ENCODE results near the gene KIF18B. TPM values are rescaled to one million over a fixed set of nuclear protein-coding genes. Genes with fewer than 3 reads are reported as not detected.

Gene KIF18B
- total and polyA plus RNA-seq, 2 donors (not counting 1 experiment from before 2014, with no cell fraction given), result 0.44 to 0.48 TPM

DNA sequence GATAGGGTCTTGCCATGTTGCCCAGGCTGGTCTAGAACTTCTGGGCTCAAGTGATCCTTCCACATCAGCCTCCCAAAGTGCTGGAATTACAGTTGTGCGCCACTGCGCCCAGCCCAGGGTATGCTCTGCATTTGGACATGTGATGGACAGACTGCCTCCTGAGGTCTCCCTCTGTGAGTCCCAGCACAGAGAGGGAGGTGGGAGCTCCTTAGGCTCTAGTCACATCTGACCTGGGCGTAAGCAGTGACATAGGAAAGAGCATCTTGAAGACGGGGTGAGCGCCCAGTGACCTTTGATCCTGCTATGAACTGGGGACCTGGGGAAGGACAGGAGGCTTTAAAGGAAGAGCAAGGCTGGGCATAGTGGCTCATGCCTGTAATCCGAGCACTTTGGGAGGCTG is 30.1 kb downstream of the KIF18B start:
- Mint-ChIP-seq H3K27ac (no peak overlapping the region), H3K27me3 (peaks cover 28% of the 10 kb centered on the region)
- no peaks in the 10 kb centered on the region for H3K9me3 ChIP-seq (ENCODE audit: control extremely low read depth in 1 of 3, control insufficient read depth in 2 of 3, insufficient read depth in 1 of 3, low read length in 2 of 3)

DNA sequence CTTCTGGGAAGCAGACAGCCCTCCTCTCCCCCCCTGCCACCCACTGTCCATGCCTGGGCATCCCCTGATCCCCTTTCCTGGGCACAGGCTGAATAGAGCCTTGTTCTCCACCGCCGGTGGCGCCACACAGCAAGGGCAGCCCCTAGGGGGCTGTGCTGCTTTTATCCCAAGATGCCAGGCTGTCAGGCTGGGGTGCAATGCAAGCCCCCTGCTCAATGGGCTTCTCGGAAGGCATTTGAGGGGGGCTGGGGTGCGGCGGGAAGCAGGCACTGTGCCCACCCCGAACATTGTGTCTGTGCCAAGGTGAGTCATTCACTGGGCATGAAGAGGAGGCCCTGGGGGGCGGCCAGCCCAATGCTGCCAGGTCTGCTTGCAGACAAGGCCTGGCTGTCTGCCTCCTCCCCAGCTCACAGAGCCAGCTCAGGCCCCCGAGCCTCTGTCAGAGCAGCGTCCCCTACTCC is 30.8 kb downstream of the KIF18B start:
- H4K20me1 ChIP-seq (ENCODE audit: control insufficient read depth, insufficient read depth, low read length, poor library complexity, severe bottlenecking), result no peaks in the 10 kb centered on the region
- POLR2A ChIA-PET, result no interaction called here
- Mint-ChIP-seq H3K27me3 (peaks cover 29% of the 10 kb centered on the region), H3K9me3 (ENCODE audit: insufficient read depth) (no peaks in the 10 kb centered on the region), H3K4me1 (peaks cover 19% of the 10 kb centered on the region), H3K27ac (no peak overlapping the region), H3K4me3 (no peak overlapping the region)
- no peak overlapping the region for H3K9ac ChIP-seq (ENCODE audit: low read length)
- TF ChIP-seq, protein P1, sequence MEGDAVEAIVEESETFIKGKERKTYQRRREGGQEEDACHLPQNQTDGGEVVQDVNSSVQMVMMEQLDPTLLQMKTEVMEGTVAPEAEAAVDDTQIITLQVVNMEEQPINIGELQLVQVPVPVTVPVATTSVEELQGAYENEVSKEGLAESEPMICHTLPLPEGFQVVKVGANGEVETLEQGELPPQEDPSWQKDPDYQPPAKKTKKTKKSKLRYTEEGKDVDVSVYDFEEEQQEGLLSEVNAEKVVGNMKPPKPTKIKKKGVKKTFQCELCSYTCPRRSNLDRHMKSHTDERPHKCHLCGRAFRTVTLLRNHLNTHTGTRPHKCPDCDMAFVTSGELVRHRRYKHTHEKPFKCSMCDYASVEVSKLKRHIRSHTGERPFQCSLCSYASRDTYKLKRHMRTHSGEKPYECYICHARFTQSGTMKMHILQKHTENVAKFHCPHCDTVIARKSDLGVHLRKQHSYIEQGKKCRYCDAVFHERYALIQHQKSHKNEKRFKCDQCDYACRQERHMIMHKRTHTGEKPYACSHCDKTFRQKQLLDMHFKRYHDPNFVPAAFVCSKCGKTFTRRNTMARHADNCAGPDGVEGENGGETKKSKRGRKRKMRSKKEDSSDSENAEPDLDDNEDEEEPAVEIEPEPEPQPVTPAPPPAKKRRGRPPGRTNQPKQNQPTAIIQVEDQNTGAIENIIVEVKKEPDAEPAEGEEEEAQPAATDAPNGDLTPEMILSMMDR (IDR thresholded peaks at IDR 0.05), result no peak
- no peak for TF ChIP-seq EZH2 (IDR thresholded peaks at IDR 0.05; ENCODE audit: borderline replicate concordance, insufficient read depth, low read depth, low read length, poor library complexity, severe bottlenecking)
- peaks cover 0 to 36% (median 6%) of the 10 kb centered on the region in 4 experiments for H3K27me3 ChIP-seq (replicated peaks in 1 of 4; ENCODE audit: control extremely low read depth in 1 of 4, control insufficient read depth in 3 of 4, insufficient read depth in 4 of 4, low read length in 3 of 4)
- WGBS (ENCODE audit: insufficient coverage), result 92% methylated on average over 8 of the region's 10 CpGs
- peaks cover 10 to 13% of the 10 kb centered on the region in 2 donors for H3K4me1 ChIP-seq (ENCODE audit: control insufficient read depth in 2 of 2, insufficient read depth in 2 of 2, low read length in 2 of 2)
- no peak overlapping the region for H2AFZ ChIP-seq (ENCODE audit: insufficient read depth, low read depth, low read length, poor library complexity, severe bottlenecking)
- peaks cover 0 to 1% (median 0%) of the 10 kb centered on the region in 3 donors for H3K9me3 ChIP-seq (ENCODE audit: control extremely low read depth in 1 of 3, control insufficient read depth in 2 of 3, insufficient read depth in 1 of 3, low read length in 2 of 3)
- DNase-seq, result no peak
- no peak overlapping the region for H3K4me2 ChIP-seq (replicated peaks; ENCODE audit: low read depth, low read length, poor library complexity, severe bottlenecking)
- no peak overlapping the region for H3K4me3 ChIP-seq (ENCODE audit: control extremely low read depth in 1 of 5, extremely low read depth in 1 of 5, insufficient read depth in 1 of 5, low read depth in 2 of 5, low read length in 4 of 5)
- no peaks in the 10 kb centered on the region for H3K36me3 ChIP-seq (replicated peaks in 1 of 2; ENCODE audit: control extremely low read depth in 1 of 2, control insufficient read depth in 1 of 2, extremely low read depth in 1 of 2, insufficient read depth in 2 of 2, low read length in 1 of 2)
- no peak for ATAC-seq (ENCODE audit: low read depth)
- intact Hi-C loops (cut with micrococcal nuclease), result no loop called here
- CTCF ChIA-PET, result interaction anchor here (0.7 to 1.8 kb wide), 3 partner anchors 114 to 281 kb away, joined by 3 to 7 read pairs (median 4); no protein-coding TSS in a partner anchor
- no peaks in the 10 kb centered on the region for H3K79me2 ChIP-seq (ENCODE audit: control insufficient read depth, insufficient read depth, low read length)
- no peak overlapping the region for H3K27ac ChIP-seq (ENCODE audit: low read length in 2 of 2)

More for the DNA sequence above, 30.1 kb downstream of the KIF18B start:
- no peak for ATAC-seq (ENCODE audit: low read depth)
- DNase-seq, result no peak
- H3K4me1 Mint-ChIP-seq, result peaks cover 17% of the 10 kb centered on the region
- 95% methylated on average over 6 of the region's 6 CpGs for WGBS (ENCODE audit: insufficient coverage)
- H4K20me1 ChIP-seq (ENCODE audit: control insufficient read depth, insufficient read depth, low read length, poor library complexity, severe bottlenecking), result no peaks in the 10 kb centered on the region
- ChIA-PET CTCF (interaction anchor here (0.9 to 6.0 kb wide), 4 partner anchors 105 to 280 kb away, joined by 4 to 95 read pairs (median 6); no protein-coding TSS in a partner anchor), POLR2A (interaction anchor here (0.6 kb wide), 1 partner anchor 238 kb away, joined by 12 read pairs; no protein-coding TSS in a partner anchor)
- H3K4me3 ChIP-seq (ENCODE audit: control extremely low read depth in 1 of 5, extremely low read depth in 1 of 5, insufficient read depth in 1 of 5, low read depth in 2 of 5, low read length in 4 of 5), result no peak overlapping the region
- intact Hi-C loops (cut with micrococcal nuclease), result no loop called here
- TF ChIP-seq, protein P1 (IDR thresholded peaks at IDR 0.05), result no peak
- TF ChIP-seq EZH2 (IDR thresholded peaks at IDR 0.05; ENCODE audit: borderline replicate concordance, insufficient read depth, low read depth, low read length, poor library complexity, severe bottlenecking), result no peak
- H3K27ac ChIP-seq (ENCODE audit: low read length in 2 of 2), result no peak overlapping the region
- H2AFZ ChIP-seq (ENCODE audit: insufficient read depth, low read depth, low read length, poor library complexity, severe bottlenecking), result no peak overlapping the region
- no peak overlapping the region for H3K4me2 ChIP-seq (replicated peaks; ENCODE audit: low read depth, low read length, poor library complexity, severe bottlenecking)
- no peaks in the 10 kb centered on the region for H3K79me2 ChIP-seq (ENCODE audit: control insufficient read depth, insufficient read depth, low read length)
- H3K9ac ChIP-seq (ENCODE audit: low read length), result no peak overlapping the region
- peaks cover 0 to 37% (median 6%) of the 10 kb centered on the region in 4 experiments for H3K27me3 ChIP-seq (replicated peaks in 1 of 4; ENCODE audit: control extremely low read depth in 1 of 4, control insufficient read depth in 3 of 4, insufficient read depth in 4 of 4, low read length in 3 of 4)
- H3K9me3 Mint-ChIP-seq (ENCODE audit: insufficient read depth), result no peaks in the 10 kb centered on the region
- no peaks in the 10 kb centered on the region for H3K36me3 ChIP-seq (replicated peaks in 1 of 2; ENCODE audit: control extremely low read depth in 1 of 2, control insufficient read depth in 1 of 2, extremely low read depth in 1 of 2, insufficient read depth in 2 of 2, low read length in 1 of 2)
- peaks cover 10 to 13% of the 10 kb centered on the region in 2 donors for H3K4me1 ChIP-seq (ENCODE audit: control insufficient read depth in 2 of 2, insufficient read depth in 2 of 2, low read length in 2 of 2)
- H3K4me3 Mint-ChIP-seq, result no peak overlapping the region
